Neural cell (in vitro differentiated cells): ENCODE data around the gene CENPW. TPM values are rescaled to one million over a fixed set of nuclear protein-coding genes. Genes with fewer than 3 reads are reported as not detected.

Source experiments
- H2AFZ ChIP-seq: fragments of 200-600, 300-800 bp; sonication (generic), shearing (Covaris generic); 2 replicates; pipeline ENCODE4 v1.6.0; 2014; ENCODE audit warnings: low read depth, mild to moderate bottlenecking, antibody characterized with exemption, low read length, moderate library complexity
- H3F3A ChIP-seq: fragments of 200-600 bp; shearing (Covaris generic); 2 replicates; pipeline ENCODE4 v1.6.1; 2016; ENCODE audit warnings: mild to moderate bottlenecking, moderate library complexity, mixed read lengths, antibody characterized with exemption, low read length; ENCODE audit not compliant: insufficient read depth, poor library complexity, severe bottlenecking
- H3K27ac ChIP-seq: fragments of 200-600, 300-800 bp; sonication (generic), shearing (Covaris generic); 2 replicates; pipeline ENCODE4 v1.5.1; 2014; ENCODE audit warnings: mild to moderate bottlenecking, low read length, moderate library complexity
- H3K27me3 ChIP-seq: fragments of 300-800, 200-600 bp; sonication (generic), shearing (Covaris generic); 2 replicates; pipeline ENCODE4 v1.6.0; 2014; ENCODE audit warnings: mild to moderate bottlenecking, low read depth, low read length, moderate library complexity; ENCODE audit not compliant: insufficient read depth
- H3K36me3 ChIP-seq: fragments of 300-800, 200-600 bp; sonication (generic), shearing (Covaris generic); 2 replicates; pipeline ENCODE4 v1.5.1; 2014; ENCODE audit warnings: mild to moderate bottlenecking, antibody characterized with exemption, low read length, moderate library complexity; ENCODE audit not compliant: insufficient read depth
- H3K4me2 ChIP-seq: fragments of 300-800, 200-600 bp; sonication (generic), shearing (Covaris generic); 2 replicates; pipeline ENCODE4 v1.6.0; 2014; ENCODE audit warnings: mild to moderate bottlenecking, low read length
- H3K4me3 ChIP-seq: fragments of 300-800, 200-600 bp; sonication (generic), shearing (Covaris generic); 2 replicates; pipeline ENCODE4 v1.5.1; 2014; ENCODE audit warnings: mild to moderate bottlenecking, low read length, moderate library complexity
- H3K79me2 ChIP-seq: fragments of 200-600 bp; shearing (Covaris generic); replicated peaks from 2 replicates; pipeline ENCODE4 v1.6.0; 2014; ENCODE audit warnings: mild to moderate bottlenecking, low read length, moderate library complexity; ENCODE audit not compliant: insufficient read depth
- H3K9ac ChIP-seq: fragments of 300-800, 200-600 bp; sonication (generic), shearing (Covaris generic); 2 replicates; pipeline ENCODE4 v1.6.1; 2016; ENCODE audit warnings: mild to moderate bottlenecking, low read length, mixed read lengths
- H3K9me2 ChIP-seq: fragments of 200-600 bp; shearing (Covaris generic); 2 replicates; pipeline ENCODE4 v1.6.1; 2016; ENCODE audit warnings: mild to moderate bottlenecking, low read length, mixed read lengths; ENCODE audit not compliant: insufficient read depth
- H3K9me3 ChIP-seq: fragments of 200-600, 300-800 bp; sonication (generic), shearing (Covaris generic); 2 replicates; pipeline ENCODE4 v1.6.1; 2016; ENCODE audit warnings: mild to moderate bottlenecking, mixed run types, low read length, moderate library complexity, mixed read lengths
- H4K20me1 ChIP-seq: fragments of 200-600 bp; shearing (Covaris generic); 2 replicates; pipeline ENCODE4 v1.6.1; 2016; ENCODE audit warnings: mild to moderate bottlenecking, mixed run types; ENCODE audit not compliant: insufficient read depth
- EP300 ChIP-seq: fragments of 450-650 bp; conservative IDR thresholded peaks from 2 replicates; pipeline ENCODE4 v1.6.1; 2014; ENCODE audit warnings: antibody characterized with exemption, mild to moderate bottlenecking, moderate library complexity; ENCODE audit not compliant: poor library complexity, severe bottlenecking
- EZH2 ChIP-seq: fragments of 200-600, 300-800 bp; shearing (Covaris generic), sonication (generic); IDR thresholded peaks from 2 replicates; pipeline ENCODE4 v1.6.1; 2014; ENCODE audit warnings: antibody characterized with exemption, low read length, borderline replicate concordance, mild to moderate bottlenecking; ENCODE audit not compliant: insufficient read depth, poor library complexity, severe bottlenecking
- MXI1 ChIP-seq: fragments of 450-650 bp; conservative IDR thresholded peaks from 2 replicates; pipeline ENCODE4 v1.6.1; 2014; ENCODE audit warnings: antibody characterized with exemption, mild to moderate bottlenecking; ENCODE audit not compliant: poor library complexity, severe bottlenecking
- POLR2AphosphoS5 ChIP-seq: IDR thresholded peaks from 2 replicates; pipeline ENCODE4 v1.6.1; 2012
- RAD21 ChIP-seq: fragments of 450-650 bp; conservative IDR thresholded peaks from 2 replicates; pipeline ENCODE4 v1.6.1; 2014; ENCODE audit warnings: antibody characterized with exemption, mild to moderate bottlenecking, moderate library complexity
- REST ChIP-seq: IDR thresholded peaks from 2 replicates; pipeline ENCODE4 v1.6.1; 2012; ENCODE audit warnings: borderline replicate concordance
- SMC3 ChIP-seq: fragments of 450-650 bp; conservative IDR thresholded peaks from 2 replicates; pipeline ENCODE4 v1.6.1; 2014; ENCODE audit warnings: antibody characterized with exemption, mild to moderate bottlenecking, moderate library complexity; ENCODE audit not compliant: poor library complexity
- TAF1 ChIP-seq: IDR thresholded peaks from 2 replicates; pipeline ENCODE4 v1.6.1; 2012; ENCODE audit warnings: low read depth
- polyA plus RNA-seq: library from polyadenylated mRNA; depleted of rRNA; stranded (reverse); fragments of >200 nt; gene quantifications from 2 replicates; pipeline ENCODE4 v1.2.3, GENCODE V29; 2014
- TF ChIP-seq, protein P1 (sequence below): fragments of 450-650 bp; IDR thresholded peaks from 2 replicates; pipeline ENCODE4 v1.5.1; 2014; ENCODE audit warnings: antibody characterized with exemption, mild to moderate bottlenecking, moderate library complexity; ENCODE audit not compliant: poor library complexity, severe bottlenecking

Gene CENPW
- polyA plus RNA-seq, 1 donor from 2014 or later, result 1.3 TPM

- H2AFZ ChIP-seq, result no peak overlapping the region
Measured at GRCh38 chr6:126380072-126380583, 40.2 kb downstream of the CENPW start.

GRCh38 chr6:126381498-126381897 lies 41.6 kb downstream of the CENPW start:
- Histone ChIP-seq H3K9me2 (no peaks in the 10 kb centered on the region), H3K27me3 (no peaks in the 10 kb centered on the region), H2AFZ (no peak overlapping the region), H3K4me3 (no peak overlapping the region), H3K79me2 (no peaks in the 10 kb centered on the region), H3K4me2 (no peak overlapping the region), H4K20me1 (no peaks in the 10 kb centered on the region), H3K36me3 (no peaks in the 10 kb centered on the region), H3K9ac (no peak overlapping the region), H3K27ac (no peak overlapping the region), H3F3A (no peaks in the 10 kb centered on the region), H3K9me3 (no peaks in the 10 kb centered on the region)
- TF ChIP-seq, protein P1, sequence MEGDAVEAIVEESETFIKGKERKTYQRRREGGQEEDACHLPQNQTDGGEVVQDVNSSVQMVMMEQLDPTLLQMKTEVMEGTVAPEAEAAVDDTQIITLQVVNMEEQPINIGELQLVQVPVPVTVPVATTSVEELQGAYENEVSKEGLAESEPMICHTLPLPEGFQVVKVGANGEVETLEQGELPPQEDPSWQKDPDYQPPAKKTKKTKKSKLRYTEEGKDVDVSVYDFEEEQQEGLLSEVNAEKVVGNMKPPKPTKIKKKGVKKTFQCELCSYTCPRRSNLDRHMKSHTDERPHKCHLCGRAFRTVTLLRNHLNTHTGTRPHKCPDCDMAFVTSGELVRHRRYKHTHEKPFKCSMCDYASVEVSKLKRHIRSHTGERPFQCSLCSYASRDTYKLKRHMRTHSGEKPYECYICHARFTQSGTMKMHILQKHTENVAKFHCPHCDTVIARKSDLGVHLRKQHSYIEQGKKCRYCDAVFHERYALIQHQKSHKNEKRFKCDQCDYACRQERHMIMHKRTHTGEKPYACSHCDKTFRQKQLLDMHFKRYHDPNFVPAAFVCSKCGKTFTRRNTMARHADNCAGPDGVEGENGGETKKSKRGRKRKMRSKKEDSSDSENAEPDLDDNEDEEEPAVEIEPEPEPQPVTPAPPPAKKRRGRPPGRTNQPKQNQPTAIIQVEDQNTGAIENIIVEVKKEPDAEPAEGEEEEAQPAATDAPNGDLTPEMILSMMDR, result no peak
- no peak for TF ChIP-seq EZH2
- TF ChIP-seq REST, result no peak
- no peak for TF ChIP-seq TAF1
- no peak for TF ChIP-seq MXI1
- TF ChIP-seq SMC3, result no peak
- TF ChIP-seq POLR2AphosphoS5, result no peak
- no peak for TF ChIP-seq EP300

More at GRCh38 chr6:126380072-126380583, 40.2 kb downstream of the CENPW start:
- no peaks in the 10 kb centered on the region for H3F3A ChIP-seq
- no peaks in the 10 kb centered on the region for H3K79me2 ChIP-seq
- H3K27ac ChIP-seq, result no peak overlapping the region
- TF ChIP-seq, protein P1, result no peak
- no peak for TF ChIP-seq EZH2
- no peak for TF ChIP-seq POLR2AphosphoS5
- TF ChIP-seq EP300, result no peak
- no peak for TF ChIP-seq REST
- no peak for TF ChIP-seq MXI1
- no peak for TF ChIP-seq SMC3
- TF ChIP-seq RAD21, result no peak
- TF ChIP-seq TAF1, result no peak
- no peaks in the 10 kb centered on the region for H3K36me3 ChIP-seq
- no peaks in the 10 kb centered on the region for H3K27me3 ChIP-seq
- H3K9me3 ChIP-seq, result no peaks in the 10 kb centered on the region
- no peaks in the 10 kb centered on the region for H4K20me1 ChIP-seq
- H3K9ac ChIP-seq, result no peak overlapping the region
- no peak overlapping the region for H3K4me3 ChIP-seq
- H3K4me2 ChIP-seq, result no peak overlapping the region
- no peaks in the 10 kb centered on the region for H3K9me2 ChIP-seq
